Fibroblast of upper back skin (primary cell): Measurements from ENCODE around the gene ERGIC3.
"Not testable (repeated sequence)": the region's sequence is repeated elsewhere in the genome, so short reads cannot be mapped to it uniquely, and the experiment has no call there.

Experiments used
- DNase-seq: peaks from one replicate; pipeline ENCODE4 v3.0.0-alpha.2; 2013

The ERGIC3 gene

GRCh38 chr20:35541783-35542662, at the start of gene ERGIC3:
Gene ERGIC3, plus strand, starts transcription at chr20:35542078. Its CDS starts 20 bp downstream, at chr20:35542098.
- peak; percentile 95 for DNase-seq

DNA sequence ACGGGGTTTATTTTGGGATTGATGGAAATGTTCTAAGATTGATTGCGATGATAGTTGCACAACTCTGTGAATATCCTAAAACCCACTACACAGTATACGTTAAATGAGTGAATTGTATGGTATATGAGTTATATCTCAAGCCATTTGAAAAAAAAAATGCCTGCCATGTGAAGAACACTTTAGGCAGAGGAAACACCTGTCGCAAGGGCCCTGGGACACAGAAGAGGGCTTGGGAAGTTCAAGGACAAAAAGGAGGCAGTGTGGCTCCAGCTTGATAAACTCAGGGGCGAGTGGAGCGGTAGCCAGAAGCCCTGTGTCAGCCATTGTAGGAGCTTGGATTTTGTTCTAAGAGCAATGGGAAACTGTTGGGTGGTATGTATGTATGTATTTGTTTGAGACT, 49.5 kb upstream of the ERGIC3 start:
- DNase-seq, result no peak

GRCh38 chr20:35496481-35496880, 45.4 kb upstream of the ERGIC3 start:
- DNase-seq, result no peak

GRCh38 chr20:35497320-35497719, 44.6 kb upstream of the ERGIC3 start:
- DNase-seq, result no peak

GRCh38 chr20:35497780-35498189, 44.1 kb upstream of the ERGIC3 start:
- DNase-seq, result peak; percentile 65

DNA sequence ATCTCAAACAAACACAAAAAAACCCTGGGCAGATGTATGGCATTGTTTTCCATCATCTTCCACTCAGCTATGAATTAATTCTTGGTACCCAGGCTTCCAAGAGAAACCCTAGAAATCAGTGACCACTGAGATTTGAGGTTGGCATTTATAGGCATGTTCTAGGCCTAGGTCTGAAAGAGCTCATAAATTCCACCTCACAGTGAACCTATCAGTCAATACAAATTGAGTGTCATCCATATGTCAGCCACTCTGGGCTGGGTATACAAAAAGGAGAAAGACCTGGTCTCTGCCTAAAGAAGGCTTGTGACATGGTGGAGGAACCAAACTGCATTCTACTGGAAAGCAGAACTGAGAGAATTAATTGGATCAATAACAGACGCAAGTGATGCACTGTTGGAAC, 42.6 kb upstream of the ERGIC3 start:
- DNase-seq, result no peak

DNA sequence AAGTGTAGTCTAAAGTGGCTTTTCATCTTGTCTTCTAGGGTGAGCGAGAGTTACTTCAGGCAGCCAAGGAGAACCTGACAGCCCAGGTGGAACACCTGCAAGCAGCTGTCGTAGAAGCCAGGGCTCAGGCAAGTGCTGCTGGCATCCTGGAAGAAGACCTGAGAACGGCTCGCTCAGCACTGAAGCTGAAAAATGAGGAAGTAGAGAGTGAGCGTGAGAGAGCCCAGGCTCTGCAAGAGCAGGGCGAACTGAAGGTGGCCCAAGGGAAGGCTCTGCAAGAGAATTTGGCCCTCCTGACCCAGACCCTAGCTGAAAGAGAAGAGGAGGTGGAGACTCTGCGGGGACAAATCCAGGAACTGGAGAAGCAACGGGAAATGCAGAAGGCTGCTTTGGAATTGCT, 39.5 kb upstream of the ERGIC3 start:
- no peak for DNase-seq

DNA sequence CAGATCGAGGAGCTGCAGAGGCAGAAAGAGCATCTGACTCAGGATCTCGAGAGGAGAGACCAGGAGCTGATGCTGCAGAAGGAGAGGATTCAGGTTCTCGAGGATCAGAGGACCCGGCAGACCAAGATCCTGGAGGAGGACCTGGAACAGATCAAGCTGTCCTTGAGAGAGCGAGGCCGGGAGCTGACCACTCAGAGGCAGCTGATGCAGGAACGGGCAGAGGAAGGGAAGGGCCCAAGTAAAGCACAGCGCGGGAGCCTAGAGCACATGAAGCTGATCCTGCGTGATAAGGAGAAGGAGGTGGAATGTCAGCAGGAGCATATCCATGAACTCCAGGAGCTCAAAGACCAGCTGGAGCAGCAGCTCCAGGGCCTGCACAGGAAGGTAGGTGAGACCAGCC, 38.6 kb upstream of the ERGIC3 start:
- DNase-seq, result no peak

DNA sequence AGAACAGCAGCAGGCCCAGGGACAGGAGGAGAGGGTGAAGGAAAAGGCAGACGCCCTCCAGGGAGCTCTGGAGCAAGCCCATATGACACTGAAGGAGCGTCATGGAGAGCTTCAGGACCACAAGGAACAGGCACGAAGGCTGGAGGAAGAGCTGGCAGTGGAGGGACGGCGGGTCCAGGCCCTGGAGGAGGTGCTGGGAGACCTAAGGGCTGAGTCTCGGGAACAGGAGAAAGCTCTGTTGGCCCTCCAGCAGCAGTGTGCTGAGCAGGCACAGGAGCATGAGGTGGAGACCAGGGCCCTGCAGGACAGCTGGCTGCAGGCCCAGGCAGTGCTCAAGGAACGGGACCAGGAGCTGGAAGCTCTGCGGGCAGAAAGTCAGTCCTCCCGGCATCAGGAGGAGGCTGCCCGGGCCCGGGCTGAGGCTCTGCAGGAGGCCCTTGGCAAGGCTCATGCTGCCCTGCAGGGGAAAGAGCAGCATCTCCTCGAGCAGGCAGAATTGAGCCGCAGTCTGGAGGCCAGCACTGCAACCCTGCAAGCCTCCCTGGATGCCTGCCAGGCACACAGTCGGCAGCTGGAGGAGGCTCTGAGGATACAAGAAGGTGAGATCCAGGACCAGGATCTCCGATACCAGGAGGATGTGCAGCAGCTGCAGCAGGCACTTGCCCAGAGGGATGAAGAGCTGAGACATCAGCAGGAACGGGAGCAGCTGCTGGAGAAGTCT, 37.9 kb upstream of the ERGIC3 start:
- no peak for DNase-seq

DNA sequence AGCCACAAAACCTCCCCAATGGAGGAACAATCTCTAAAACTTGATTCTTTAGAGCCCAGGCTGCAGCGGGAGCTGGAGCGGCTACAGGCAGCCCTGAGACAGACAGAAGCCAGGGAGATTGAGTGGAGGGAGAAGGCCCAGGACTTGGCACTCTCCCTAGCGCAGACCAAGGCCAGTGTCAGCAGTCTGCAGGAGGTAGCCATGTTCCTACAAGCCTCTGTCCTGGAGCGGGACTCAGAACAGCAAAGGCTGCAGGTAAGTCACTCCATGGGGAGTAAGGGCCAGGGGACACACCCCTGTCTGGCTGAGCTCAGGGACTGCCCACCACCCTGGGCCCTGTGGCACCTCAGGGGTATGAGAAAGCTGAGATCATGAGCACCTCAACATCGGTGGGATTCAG, 37.1 kb upstream of the ERGIC3 start:
- no peak for DNase-seq

DNA sequence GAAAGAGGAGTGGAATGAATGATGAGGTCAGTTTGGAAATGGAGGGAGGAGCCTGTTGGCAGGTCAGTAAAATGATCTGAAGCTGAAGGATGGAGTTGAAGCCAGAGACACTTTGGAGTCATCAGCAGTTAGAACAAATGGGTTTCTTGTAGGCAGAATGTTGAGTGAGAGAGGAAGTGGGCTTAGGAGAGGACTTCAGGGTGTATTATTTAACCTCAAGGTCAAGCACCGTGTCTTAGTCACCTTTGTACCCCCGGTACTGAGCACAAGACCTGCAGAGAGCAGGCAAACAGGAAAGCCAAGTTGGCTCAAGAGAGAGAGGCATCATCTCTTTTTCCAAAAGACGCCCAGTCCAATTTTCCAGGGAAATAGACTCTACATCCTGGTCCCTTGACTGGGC, 35.7 kb upstream of the ERGIC3 start:
- DNase-seq, result no peak

DNA sequence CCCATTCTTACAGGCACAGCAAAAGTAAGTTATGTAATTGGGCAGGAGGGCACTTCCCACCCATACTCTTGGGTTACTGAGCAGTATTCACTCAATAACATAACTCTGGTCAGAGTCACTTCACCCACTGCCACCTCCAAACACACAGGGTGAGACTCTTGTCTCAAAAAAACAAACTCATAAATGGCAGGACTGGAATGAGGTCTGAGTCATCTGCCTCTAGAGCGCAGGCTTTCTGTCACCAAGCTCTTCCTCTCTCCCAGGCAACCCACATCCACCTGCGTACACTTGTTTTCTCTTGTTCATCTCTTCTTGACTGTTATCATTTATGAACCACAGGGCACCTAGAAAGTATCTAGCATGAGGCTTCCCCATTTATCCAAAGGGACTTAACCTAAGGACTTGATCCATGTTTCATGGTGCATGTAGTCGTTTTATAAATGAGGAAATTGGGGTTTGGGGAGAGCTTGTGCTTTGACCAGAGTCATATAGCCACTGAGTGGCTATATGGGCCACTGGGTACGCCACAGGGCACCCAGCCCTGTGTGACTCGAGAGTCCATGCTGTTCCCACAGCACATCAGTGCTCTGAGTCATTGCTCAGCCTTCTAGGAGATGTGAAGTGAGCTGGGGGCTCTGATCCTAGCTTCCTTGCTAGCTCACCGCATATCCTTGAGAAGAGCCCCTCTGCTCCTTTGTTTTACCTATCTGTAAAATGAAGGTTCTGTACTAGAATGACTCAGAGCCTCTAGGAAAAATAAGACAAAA, 34.8 kb upstream of the ERGIC3 start:
- no peak for DNase-seq

DNA sequence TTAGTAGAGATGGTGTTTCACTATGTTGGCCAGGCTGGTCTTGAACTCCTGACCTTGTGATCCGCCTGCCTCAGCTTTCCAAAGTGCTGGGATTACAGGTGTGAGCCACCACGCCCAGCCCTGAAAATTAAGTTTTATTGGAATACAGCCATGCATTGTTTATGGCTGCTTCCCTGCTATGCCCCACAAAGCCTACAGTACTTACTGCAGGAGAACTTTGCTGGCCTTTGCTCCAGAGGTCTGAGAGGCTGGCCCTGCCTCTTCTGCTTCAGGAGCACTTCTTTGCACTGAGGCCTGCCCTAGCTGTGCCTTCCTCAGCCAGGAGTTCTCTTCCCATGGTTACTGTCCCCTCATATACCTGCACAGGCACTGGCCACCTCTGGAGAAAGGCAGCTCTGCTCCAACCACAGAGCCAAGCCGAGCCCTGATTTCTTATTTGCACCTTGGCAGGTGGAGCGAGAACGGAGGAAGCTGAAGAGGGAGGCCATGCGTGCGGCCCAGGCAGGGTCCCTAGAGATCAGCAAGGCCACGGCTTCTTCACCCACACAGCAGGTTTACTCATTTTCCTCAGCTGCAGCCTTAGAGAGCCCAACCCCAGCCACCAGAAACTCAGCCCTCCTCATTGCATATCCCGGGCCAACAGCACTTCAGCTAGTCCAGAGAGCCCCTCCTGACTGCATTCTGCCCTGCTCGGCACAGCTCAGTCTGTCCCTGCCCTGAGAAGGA, 33.2 kb upstream of the ERGIC3 start:
- DNase-seq, result no peak

DNA sequence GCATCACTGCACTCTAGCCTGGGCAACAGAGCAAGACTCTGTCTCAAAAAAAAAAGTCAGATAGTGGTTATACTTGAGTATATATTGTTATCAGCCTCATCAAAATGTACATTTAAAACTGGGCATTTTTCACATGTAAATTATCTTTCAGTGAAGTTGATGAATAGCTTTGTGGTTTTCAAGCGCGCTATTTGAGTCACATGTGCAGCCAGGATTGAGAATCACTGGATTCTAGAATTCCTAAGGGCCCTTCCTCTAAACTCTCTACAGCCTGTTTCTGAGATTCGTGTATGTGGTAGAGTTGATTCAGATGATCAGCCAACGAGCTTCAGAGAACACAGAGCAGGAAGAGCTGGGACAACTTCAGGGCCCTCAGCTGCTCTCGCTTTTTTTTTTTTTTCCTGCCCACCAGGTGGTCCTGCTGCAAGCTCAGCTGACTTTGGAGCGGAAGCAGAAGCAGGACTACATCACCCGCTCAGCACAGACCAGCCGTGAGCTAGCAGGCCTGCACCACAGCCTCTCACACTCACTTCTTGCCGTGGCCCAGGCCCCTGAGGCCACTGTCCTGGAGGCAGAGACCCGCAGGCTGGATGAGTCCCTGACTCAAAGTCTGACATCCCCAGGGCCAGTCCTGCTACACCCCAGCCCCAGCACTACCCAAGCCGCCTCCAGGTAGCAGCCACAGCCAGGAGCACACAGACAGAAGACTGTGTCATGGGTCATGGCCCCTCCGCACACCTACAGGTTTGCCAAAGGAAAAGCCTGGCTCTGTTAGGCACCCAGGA, 30.7 kb upstream of the ERGIC3 start:
- peak; percentile 68 for DNase-seq

GRCh38 chr20:35511814-35512420, 30.0 kb upstream of the ERGIC3 start:
- DNase-seq, result peak; percentile 49

DNA sequence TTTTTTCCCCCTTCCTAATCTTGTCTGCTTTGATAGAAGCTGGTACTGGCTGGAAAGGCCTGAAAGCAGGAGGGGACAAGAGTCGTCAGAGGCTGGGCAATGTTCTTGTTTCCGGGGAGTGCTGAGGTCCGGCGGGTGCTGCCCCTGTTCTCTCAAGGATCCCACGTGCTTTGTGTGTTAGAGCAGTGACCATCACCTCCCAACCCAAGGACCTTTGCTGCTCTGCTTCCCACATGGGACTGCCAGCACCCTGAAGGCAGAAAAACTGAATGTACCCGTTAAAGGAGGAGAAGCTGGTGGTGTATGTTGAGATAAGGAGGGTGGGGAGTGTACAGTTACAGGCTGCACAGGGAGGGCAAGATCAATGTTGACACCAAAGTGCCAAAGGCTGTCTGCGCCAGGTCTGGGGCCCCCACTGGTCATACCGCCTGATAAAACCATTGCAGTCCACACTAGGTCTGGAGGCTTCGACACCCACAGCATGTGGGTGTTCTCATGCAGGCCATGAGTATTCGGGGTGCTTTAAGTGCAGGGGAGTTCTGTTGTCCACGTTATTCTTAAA, 27.4 kb upstream of the ERGIC3 start:
- no peak for DNase-seq

- no peak for DNase-seq
These were observed 26.5 kb upstream of the ERGIC3 start for GRCh38 chr20:35515341-35515740.

DNA sequence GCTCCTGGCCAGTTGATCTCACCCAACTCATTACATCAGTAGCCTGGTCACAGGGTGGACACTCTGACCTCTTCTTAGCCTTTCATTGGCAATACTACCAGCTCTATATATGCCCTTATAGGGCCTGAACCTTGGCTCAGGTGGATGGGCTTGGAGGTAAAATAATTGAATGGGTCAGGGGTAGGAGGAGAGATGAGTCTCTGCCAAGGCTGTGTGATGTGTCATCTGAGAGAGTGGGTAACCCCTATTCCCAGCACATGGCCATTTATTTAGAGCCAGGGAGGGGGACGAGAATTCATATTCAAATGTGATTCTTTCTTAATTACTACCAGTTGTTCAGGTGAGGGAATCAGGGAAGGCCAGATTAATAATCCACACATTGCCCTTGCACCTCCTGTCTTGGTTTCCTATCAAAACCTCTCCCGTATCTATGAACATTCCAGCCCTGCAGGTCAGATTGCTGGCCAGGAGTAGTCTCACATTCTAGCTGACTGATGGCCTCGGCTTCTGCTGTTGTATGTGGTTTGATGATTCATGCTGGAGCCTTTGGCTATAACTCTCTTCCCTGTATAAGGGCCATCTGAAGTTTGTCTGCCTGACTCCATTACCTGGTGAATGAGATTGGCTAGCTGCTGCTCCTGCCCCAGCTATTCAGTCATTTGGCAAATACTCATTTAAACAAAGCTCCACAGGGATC, 25.8 kb upstream of the ERGIC3 start:
- peak; percentile 89 for DNase-seq

DNA sequence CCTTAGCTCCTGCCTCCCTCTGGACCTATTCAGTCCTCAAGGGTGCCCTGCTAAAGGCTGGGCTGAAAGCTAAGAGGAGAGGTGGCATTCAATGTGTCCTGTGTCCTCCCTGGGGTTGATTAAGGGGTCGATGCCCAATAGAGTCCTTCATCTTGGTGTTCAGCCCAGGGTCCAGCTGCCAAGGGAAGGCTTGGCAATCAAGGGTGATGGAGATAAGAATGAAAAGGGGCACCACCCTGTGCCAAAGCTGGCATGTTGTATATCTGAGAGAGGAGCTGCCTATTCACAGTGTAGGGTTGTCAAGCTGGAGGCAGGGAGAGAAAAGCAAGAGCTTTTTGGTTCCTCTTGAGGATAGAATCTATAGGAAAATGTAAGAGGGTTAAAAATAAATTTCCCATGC, 24.8 kb upstream of the ERGIC3 start:
- DNase-seq, result no peak

- not testable (repeated sequence) for DNase-seq
These were observed 24.1 kb upstream of the ERGIC3 start for GRCh38 chr20:35517767-35518166.

DNA sequence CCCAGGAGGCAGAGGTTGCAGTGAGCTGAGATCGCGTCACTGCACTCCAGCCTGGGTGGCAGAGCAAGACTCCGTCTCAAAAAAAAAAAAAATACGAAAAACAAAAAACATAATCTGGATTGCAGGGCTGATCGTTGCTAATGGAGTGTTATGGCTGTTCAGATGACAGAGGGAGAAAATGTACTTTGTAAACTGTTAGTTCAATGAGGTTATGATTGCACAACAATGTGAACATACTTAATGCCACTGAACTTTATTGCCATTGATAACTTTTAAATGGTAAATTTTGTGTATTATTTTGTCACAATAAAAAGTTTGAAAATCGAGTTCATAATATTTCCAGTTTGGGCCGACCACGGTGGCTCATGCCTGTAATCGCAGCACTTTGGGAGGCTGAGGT, 22.9 kb upstream of the ERGIC3 start:
- DNase-seq, result no peak
